Loucy (cell line): ENCODE results near the gene ZNF287.
A peak's percentile ranks its signal among the peaks of the same experiment; 100 is the strongest.

Experiments
- H2AFZ ChIP-seq: fragments of 200-600 bp; sonication (generic); 2 replicates; pipeline ENCODE4 v1.6.0; 2016; ENCODE audit warnings: antibody characterized with exemption, mild to moderate bottlenecking, low read length, moderate library complexity
- H3F3A ChIP-seq: fragments of 200-600 bp; 2 replicates; pipeline ENCODE4 v1.6.0; 2016; ENCODE audit warnings: antibody characterized with exemption, low read depth, mild to moderate bottlenecking
- H3K27me3 ChIP-seq: fragments of 200-600 bp; sonication (generic); 2 replicates; pipeline ENCODE4 v1.6.1; 2014; ENCODE audit warnings: low read length, mild to moderate bottlenecking; ENCODE audit not compliant: insufficient read depth, poor library complexity, severe bottlenecking
- H3K36me3 ChIP-seq: fragments of 200-600 bp; sonication (generic); 2 replicates; pipeline ENCODE4 v1.6.1; 2016; ENCODE audit warnings: low read length; ENCODE audit not compliant: insufficient read depth
- H3K4me1 ChIP-seq: fragments of 200-600 bp; sonication (generic); 2 replicates; pipeline ENCODE4 v1.5.1; 2014; ENCODE audit warnings: low read length, mild to moderate bottlenecking; ENCODE audit not compliant: insufficient read depth, poor library complexity, severe bottlenecking
- H3K4me2 ChIP-seq: fragments of 200-600 bp; sonication (generic); 2 replicates; pipeline ENCODE4 v1.6.0; 2014; ENCODE audit warnings: antibody characterized with exemption, low read length, low read depth, mild to moderate bottlenecking; ENCODE audit not compliant: poor library complexity, severe bottlenecking
- H3K4me3 ChIP-seq: fragments of 200-600 bp; sonication (generic); 2 replicates; pipeline ENCODE4 v1.5.1; 2014; ENCODE audit warnings: low read length, mild to moderate bottlenecking, mixed read lengths; ENCODE audit not compliant: poor library complexity, severe bottlenecking
- H3K79me2 ChIP-seq: fragments of 200-600 bp; sonication (generic); 2 replicates; pipeline ENCODE4 v1.6.1; 2014; ENCODE audit warnings: low read length; ENCODE audit not compliant: insufficient read depth
- H3K9ac ChIP-seq: fragments of 200-600 bp; sonication (generic); 2 replicates; pipeline ENCODE4 v1.6.0; 2014; ENCODE audit warnings: mild to moderate bottlenecking, low read depth, low read length, moderate library complexity; ENCODE audit not compliant: poor library complexity, severe bottlenecking
- H3K9me2 ChIP-seq: fragments of 200-600 bp; sonication (generic); replicated peaks from 2 replicates; pipeline ENCODE4 v1.6.1; 2016; ENCODE audit warnings: low read depth, low read length, mixed read lengths
- H3K9me3 ChIP-seq: fragments of 200-600 bp; sonication (generic); 2 replicates; pipeline ENCODE4 v1.6.1; 2014; ENCODE audit warnings: mild to moderate bottlenecking, antibody characterized with exemption, low read length, low read depth; ENCODE audit not compliant: insufficient read depth
- H4K20me1 ChIP-seq: fragments of 200-600 bp; sonication (generic); 2 replicates; pipeline ENCODE4 v1.6.0; 2014; ENCODE audit warnings: antibody characterized with exemption, low read length, mild to moderate bottlenecking; ENCODE audit not compliant: insufficient read depth, poor library complexity, severe bottlenecking
- CTCF ChIP-seq: fragments of 200-600 bp; sonication (generic); conservative IDR thresholded peaks from 2 replicates; pipeline ENCODE4 v1.5.1; 2014; ENCODE audit warnings: mild to moderate bottlenecking, antibody characterized with exemption, low read length
- EZH2phosphoT487 ChIP-seq: fragments of 200-600 bp; IDR thresholded peaks from 2 replicates; pipeline ENCODE4 v1.6.1; 2018; ENCODE audit warnings: antibody characterized with exemption, mild to moderate bottlenecking, moderate library complexity, borderline replicate concordance

ZNF287 gene

GRCh38 chr17:16519021-16519420 lies 50.0 kb downstream of the ZNF287 start:
- Histone ChIP-seq H4K20me1 (no peaks in the 10 kb centered on the region), H3K79me2 (no peaks in the 10 kb centered on the region), H3K4me2 (no peak overlapping the region), H3K36me3 (no peaks in the 10 kb centered on the region), H3K9ac (no peak overlapping the region), H2AFZ (no peak overlapping the region), H3F3A (no peaks in the 10 kb centered on the region), H3K4me1 (peaks cover 3% of the 10 kb centered on the region), H3K4me3 (no peak overlapping the region), H3K9me3 (no peaks in the 10 kb centered on the region), H3K27me3 (no peaks in the 10 kb centered on the region), H3K9me2 (no peaks in the 10 kb centered on the region)
- no peak for TF ChIP-seq EZH2phosphoT487

GRCh38 chr17:16517477-16517876 lies 51.5 kb downstream of the ZNF287 start:
- no peak overlapping the region for H3K9ac ChIP-seq
- no peak overlapping the region for H3K4me3 ChIP-seq
- no peaks in the 10 kb centered on the region for H3K79me2 ChIP-seq
- no peak overlapping the region for H3K4me2 ChIP-seq
- H3K4me1 ChIP-seq: peaks cover 3% of the 10 kb centered on the region
- no peaks in the 10 kb centered on the region for H4K20me1 ChIP-seq
- no peaks in the 10 kb centered on the region for H3K36me3 ChIP-seq
- TF ChIP-seq EZH2phosphoT487: no peak
- no peak for TF ChIP-seq CTCF
- no peak overlapping the region for H2AFZ ChIP-seq
- H3K27me3 ChIP-seq: no peaks in the 10 kb centered on the region
- H3F3A ChIP-seq: no peaks in the 10 kb centered on the region
- no peaks in the 10 kb centered on the region for H3K9me2 ChIP-seq
- H3K9me3 ChIP-seq: no peaks in the 10 kb centered on the region

- no peaks in the 10 kb centered on the region for H3K9me3 ChIP-seq
- no peaks in the 10 kb centered on the region for H3K27me3 ChIP-seq
- H3K9me2 ChIP-seq: no peaks in the 10 kb centered on the region
- no peaks in the 10 kb centered on the region for H4K20me1 ChIP-seq
- TF ChIP-seq CTCF (no peak), EZH2phosphoT487 (no peak)
- no peaks in the 10 kb centered on the region for H3K36me3 ChIP-seq
- H2AFZ ChIP-seq: no peak overlapping the region
- no peak overlapping the region for H3K4me2 ChIP-seq
- no peak overlapping the region for H3K4me3 ChIP-seq
- H3F3A ChIP-seq: no peaks in the 10 kb centered on the region
- no peaks in the 10 kb centered on the region for H3K79me2 ChIP-seq
- H3K9ac ChIP-seq: no peak overlapping the region
- H3K4me1 ChIP-seq: peaks cover 10% of the 10 kb centered on the region
Measured at GRCh38 chr17:16516594-16517051, 52.4 kb downstream of the ZNF287 start.

- peaks cover 11% of the 10 kb centered on the region for H3K4me1 ChIP-seq
- H4K20me1 ChIP-seq: no peaks in the 10 kb centered on the region
- no peak overlapping the region for H3K4me2 ChIP-seq
- no peaks in the 10 kb centered on the region for H3K79me2 ChIP-seq
- no peak overlapping the region for H3K4me3 ChIP-seq
- no peaks in the 10 kb centered on the region for H3K9me2 ChIP-seq
- H3F3A ChIP-seq: no peaks in the 10 kb centered on the region
- TF ChIP-seq EZH2phosphoT487 (no peak), CTCF (no peak)
- H3K9me3 ChIP-seq: no peaks in the 10 kb centered on the region
- H3K9ac ChIP-seq: no peak overlapping the region
- H3K27me3 ChIP-seq: no peaks in the 10 kb centered on the region
- peak overlapping the region; percentile 32; the same call in 1 of the 2 replicates for H2AFZ ChIP-seq
- no peaks in the 10 kb centered on the region for H3K36me3 ChIP-seq
Measured at GRCh38 chr17:16515933-16516332, 53.1 kb downstream of the ZNF287 start.
